ENCODE results near the gene HOMER1. TPM values are rescaled to one million over a fixed set of nuclear protein-coding genes. Genes with fewer than 3 reads are reported as not detected.
A peak's percentile ranks its signal among the peaks of the same experiment; 100 is the strongest.

Gene HOMER1
- total and polyA plus RNA-seq, 2 of the 13 experiments (the other 11 are each of a cell fraction or from before 2014, with no cell fraction given): 5.3 to 24.8 TPM

GRCh38 chr5:79535477-79536192 is 21.7 kb upstream of the HOMER1 start (continued):
- TF ChIP-seq, protein P1, sequence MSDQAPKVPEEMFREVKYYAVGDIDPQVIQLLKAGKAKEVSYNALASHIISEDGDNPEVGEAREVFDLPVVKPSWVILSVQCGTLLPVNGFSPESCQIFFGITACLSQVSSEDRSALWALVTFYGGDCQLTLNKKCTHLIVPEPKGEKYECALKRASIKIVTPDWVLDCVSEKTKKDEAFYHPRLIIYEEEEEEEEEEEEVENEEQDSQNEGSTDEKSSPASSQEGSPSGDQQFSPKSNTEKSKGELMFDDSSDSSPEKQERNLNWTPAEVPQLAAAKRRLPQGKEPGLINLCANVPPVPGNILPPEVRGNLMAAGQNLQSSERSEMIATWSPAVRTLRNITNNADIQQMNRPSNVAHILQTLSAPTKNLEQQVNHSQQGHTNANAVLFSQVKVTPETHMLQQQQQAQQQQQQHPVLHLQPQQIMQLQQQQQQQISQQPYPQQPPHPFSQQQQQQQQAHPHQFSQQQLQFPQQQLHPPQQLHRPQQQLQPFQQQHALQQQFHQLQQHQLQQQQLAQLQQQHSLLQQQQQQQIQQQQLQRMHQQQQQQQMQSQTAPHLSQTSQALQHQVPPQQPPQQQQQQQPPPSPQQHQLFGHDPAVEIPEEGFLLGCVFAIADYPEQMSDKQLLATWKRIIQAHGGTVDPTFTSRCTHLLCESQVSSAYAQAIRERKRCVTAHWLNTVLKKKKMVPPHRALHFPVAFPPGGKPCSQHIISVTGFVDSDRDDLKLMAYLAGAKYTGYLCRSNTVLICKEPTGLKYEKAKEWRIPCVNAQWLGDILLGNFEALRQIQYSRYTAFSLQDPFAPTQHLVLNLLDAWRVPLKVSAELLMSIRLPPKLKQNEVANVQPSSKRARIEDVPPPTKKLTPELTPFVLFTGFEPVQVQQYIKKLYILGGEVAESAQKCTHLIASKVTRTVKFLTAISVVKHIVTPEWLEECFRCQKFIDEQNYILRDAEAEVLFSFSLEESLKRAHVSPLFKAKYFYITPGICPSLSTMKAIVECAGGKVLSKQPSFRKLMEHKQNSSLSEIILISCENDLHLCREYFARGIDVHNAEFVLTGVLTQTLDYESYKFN (CRISPR knock-in tag; conservative IDR thresholded peaks at IDR 0.05): peak; percentile 95
- TF ChIP-seq MED13 (CRISPR knock-in tag; IDR thresholded peaks at IDR 0.05) (no peak), PAX8 (CRISPR knock-in tag; IDR thresholded peaks at IDR 0.05; ENCODE audit: borderline replicate concordance) (0 out of 2 replicates have a peak, but pooled peaks have one; percentile 25), FOXK1 (CRISPR knock-in tag; IDR thresholded peaks at IDR 0.05; ENCODE audit: borderline replicate concordance, low read depth) (peak; percentile 77; the same call in 1 of the 2 replicates), XRCC5 (optimal IDR thresholded peaks at IDR 0.05; ENCODE audit: low read length) (no peak), CBFB (CRISPR knock-in tag; IDR thresholded peaks at IDR 0.05) (no peak), MTERF4 (CRISPR knock-in tag; IDR thresholded peaks at IDR 0.05) (no peak), ZNF850 (CRISPR knock-in tag; conservative IDR thresholded peaks at IDR 0.05) (no peak), CHD2 (IDR thresholded peaks at IDR 0.05; ENCODE audit: low read depth, low read length) (no peak; the same call in 1 of the 2 replicates), ELF4 (CRISPR knock-in tag; IDR thresholded peaks at IDR 0.05; ENCODE audit: borderline replicate concordance) (no peak), HMG20B (CRISPR knock-in tag; conservative IDR thresholded peaks at IDR 0.05) (0 out of 2 replicates have a peak, but pooled peaks have one; percentile 55), CC2D1A (CRISPR knock-in tag; IDR thresholded peaks at IDR 0.05) (no peak), KLF13 (CRISPR knock-in tag; IDR thresholded peaks at IDR 0.05) (no peak), TRIM24 (CRISPR knock-in tag; IDR thresholded peaks at IDR 0.05) (no peak), CBX2 (IDR thresholded peaks at IDR 0.05; ENCODE audit: low read depth, low read length) (no peak), CBX2 (CRISPR knock-in tag; IDR thresholded peaks at IDR 0.05; ENCODE audit: low read depth) (no peak), ZNF33A (CRISPR knock-in tag; IDR thresholded peaks at IDR 0.05; ENCODE audit: borderline replicate concordance) (no peak), ZNF124 (CRISPR knock-in tag; IDR thresholded peaks at IDR 0.05) (no peak), ZBTB3 (CRISPR knock-in tag; IDR thresholded peaks at IDR 0.05; ENCODE audit: borderline replicate concordance, low read depth) (no peak), ZNF350 (CRISPR knock-in tag; IDR thresholded peaks at IDR 0.05; ENCODE audit: borderline replicate concordance, low read depth) (no peak)
- TF ChIP-seq, protein P2, sequence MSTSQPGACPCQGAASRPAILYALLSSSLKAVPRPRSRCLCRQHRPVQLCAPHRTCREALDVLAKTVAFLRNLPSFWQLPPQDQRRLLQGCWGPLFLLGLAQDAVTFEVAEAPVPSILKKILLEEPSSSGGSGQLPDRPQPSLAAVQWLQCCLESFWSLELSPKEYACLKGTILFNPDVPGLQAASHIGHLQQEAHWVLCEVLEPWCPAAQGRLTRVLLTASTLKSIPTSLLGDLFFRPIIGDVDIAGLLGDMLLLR (CRISPR knock-in tag; IDR thresholded peaks at IDR 0.05): no peak
- TF ChIP-seq, protein P3, sequence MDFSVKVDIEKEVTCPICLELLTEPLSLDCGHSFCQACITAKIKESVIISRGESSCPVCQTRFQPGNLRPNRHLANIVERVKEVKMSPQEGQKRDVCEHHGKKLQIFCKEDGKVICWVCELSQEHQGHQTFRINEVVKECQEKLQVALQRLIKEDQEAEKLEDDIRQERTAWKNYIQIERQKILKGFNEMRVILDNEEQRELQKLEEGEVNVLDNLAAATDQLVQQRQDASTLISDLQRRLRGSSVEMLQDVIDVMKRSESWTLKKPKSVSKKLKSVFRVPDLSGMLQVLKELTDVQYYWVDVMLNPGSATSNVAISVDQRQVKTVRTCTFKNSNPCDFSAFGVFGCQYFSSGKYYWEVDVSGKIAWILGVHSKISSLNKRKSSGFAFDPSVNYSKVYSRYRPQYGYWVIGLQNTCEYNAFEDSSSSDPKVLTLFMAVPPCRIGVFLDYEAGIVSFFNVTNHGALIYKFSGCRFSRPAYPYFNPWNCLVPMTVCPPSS (IDR thresholded peaks at IDR 0.05): no peak
- TF ChIP-seq, protein P4, sequence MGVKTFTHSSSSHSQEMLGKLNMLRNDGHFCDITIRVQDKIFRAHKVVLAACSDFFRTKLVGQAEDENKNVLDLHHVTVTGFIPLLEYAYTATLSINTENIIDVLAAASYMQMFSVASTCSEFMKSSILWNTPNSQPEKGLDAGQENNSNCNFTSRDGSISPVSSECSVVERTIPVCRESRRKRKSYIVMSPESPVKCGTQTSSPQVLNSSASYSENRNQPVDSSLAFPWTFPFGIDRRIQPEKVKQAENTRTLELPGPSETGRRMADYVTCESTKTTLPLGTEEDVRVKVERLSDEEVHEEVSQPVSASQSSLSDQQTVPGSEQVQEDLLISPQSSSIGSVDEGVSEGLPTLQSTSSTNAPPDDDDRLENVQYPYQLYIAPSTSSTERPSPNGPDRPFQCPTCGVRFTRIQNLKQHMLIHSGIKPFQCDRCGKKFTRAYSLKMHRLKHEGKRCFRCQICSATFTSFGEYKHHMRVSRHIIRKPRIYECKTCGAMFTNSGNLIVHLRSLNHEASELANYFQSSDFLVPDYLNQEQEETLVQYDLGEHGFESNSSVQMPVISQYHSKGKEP (CRISPR knock-in tag; IDR thresholded peaks at IDR 0.05): no peak
